Panc1 (cell line): ENCODE data around the gene SRRM3. TPM values are rescaled to one million over a fixed set of nuclear protein-coding genes. Genes with fewer than 3 reads are reported as not detected.
A peak's percentile ranks its signal among the peaks of the same experiment; 100 is the strongest.

Experiments
- ATAC-seq: fragments of 200-7000 bp; cut with Tn5 transposase; 2 replicates; pipeline ENCODE4 v1.9.1; 2020; ENCODE audit warnings: mild to moderate bottlenecking, moderate library complexity
- BruUV-seq: library from RNA; stranded (reverse); fragments of 400-500 nt; replicated peaks from 2 replicates; lab custom pipeline; 2021; lab: Mats Ljungman, UMichigan
- CTCF ChIA-PET: fragments of 300-600 bp; sonication (Branson Sonifier 250); formaldehyde crosslinking; loops from one replicate; lab custom pipeline; 2022; ENCODE audit warnings: antibody characterized with exemption; lab: Charles Lee
- POLR2A ChIA-PET: fragments of 300-600 bp; sonication (Branson Sonifier 250); formaldehyde crosslinking; loops from one replicate; lab custom pipeline; 2022; ENCODE audit warnings: antibody characterized with exemption; lab: Charles Lee
- DNase-seq: peaks from one replicate; pipeline ENCODE4 v3.0.0-alpha.2; 2010; ENCODE audit warnings: low read depth, low spot score
- H3K27ac ChIP-seq: 2 replicates; pipeline ENCODE4 v1.5.1; 2011; ENCODE audit warnings: mild to moderate bottlenecking, low read length, inconsistent platforms
- H3K27me3 ChIP-seq: fragments of 200-500 bp; sonication (Bioruptor generic); 2 replicates; pipeline ENCODE4 v1.6.0; 2014; ENCODE audit warnings: low read length, inconsistent platforms; ENCODE audit not compliant: control insufficient read depth, insufficient read depth
- H3K36me3 ChIP-seq: fragments of 200-500 bp; sonication (Bioruptor generic); 2 replicates; pipeline ENCODE4 v1.5.1; 2014; ENCODE audit warnings: inconsistent platforms, mild to moderate bottlenecking, low read length, moderate library complexity; ENCODE audit not compliant: control insufficient read depth, insufficient read depth
- H3K4me1 ChIP-seq: 2 replicates; pipeline ENCODE4 v1.5.1; 2011; ENCODE audit warnings: inconsistent platforms, mild to moderate bottlenecking, low read length, moderate library complexity; ENCODE audit not compliant: control insufficient read depth, insufficient read depth
- H3K4me3 ChIP-seq, 2 experiments: 2 replicates each; pipeline ENCODE4 v1.5.1; 2011 to 2012; ENCODE audit warnings: low read depth in 2 of 2, low read length in 2 of 2, mild to moderate bottlenecking in 2 of 2, inconsistent platforms in 1 of 2, moderate library complexity in 1 of 2
- H3K9me3 ChIP-seq: fragments of 200-500 bp; sonication (Bioruptor generic); 2 replicates; pipeline ENCODE4 v1.5.1; 2014; ENCODE audit warnings: low read depth, mild to moderate bottlenecking, inconsistent platforms, low read length, moderate library complexity; ENCODE audit not compliant: control insufficient read depth, insufficient read depth
- POLR2AphosphoS5 ChIP-seq: IDR thresholded peaks from 2 replicates; pipeline ENCODE4 v1.6.1; 2012; ENCODE audit warnings: mild to moderate bottlenecking, low read depth, low read length, moderate library complexity
- SIN3A ChIP-seq: IDR thresholded peaks from 2 replicates; pipeline ENCODE4 v1.6.1; 2012; ENCODE audit warnings: low read depth, mild to moderate bottlenecking, low read length, moderate library complexity, borderline replicate concordance; ENCODE audit not compliant: insufficient read depth
- TCF7L2 ChIP-seq: IDR thresholded peaks from 2 replicates; pipeline ENCODE4 v1.6.1; 2011; ENCODE audit warnings: mild to moderate bottlenecking, low read depth, low read length, inconsistent platforms
- in situ Hi-C: cut with HindIII; loops from 2 replicates; pipeline ENCODE4 v1.10.0; 2016; ENCODE audit warnings: low sequenced_read_pairs, low pct_unique_long_range_greater_than_20kb
- intact Hi-C: fragments of 100-400 bp; cut with micrococcal nuclease; formaldehyde crosslinking; loops from one replicate; pipeline ENCODE4 v1.10.0; 2022; ENCODE audit not compliant: unreplicated experiment
- total RNA-seq: library from RNA; stranded (reverse); gene quantifications from one replicate; pipeline ENCODE4 v1.2.1, GENCODE V29; 2021; ENCODE audit not compliant: unreplicated experiment
- TF ChIP-seq, protein P1 (sequence below): fragments of 450-650 bp; IDR thresholded peaks from 2 replicates; pipeline ENCODE4 v1.5.1; 2017; ENCODE audit warnings: mild to moderate bottlenecking
- TF ChIP-seq, protein P2 (sequence below), 2 experiments: IDR thresholded peaks; 2 replicates each; pipeline ENCODE4 v1.6.1; 2011 to 2012; ENCODE audit warnings: low read depth in 2 of 2, control low read depth in 1 of 2, low read length in 1 of 2, mild to moderate bottlenecking in 1 of 2, moderate library complexity in 1 of 2; ENCODE audit not compliant: insufficient read depth in 1 of 2

SRRM3 gene
- total RNA-seq, 1 experiment from 2014 or later, result 8.5 TPM

DNA sequence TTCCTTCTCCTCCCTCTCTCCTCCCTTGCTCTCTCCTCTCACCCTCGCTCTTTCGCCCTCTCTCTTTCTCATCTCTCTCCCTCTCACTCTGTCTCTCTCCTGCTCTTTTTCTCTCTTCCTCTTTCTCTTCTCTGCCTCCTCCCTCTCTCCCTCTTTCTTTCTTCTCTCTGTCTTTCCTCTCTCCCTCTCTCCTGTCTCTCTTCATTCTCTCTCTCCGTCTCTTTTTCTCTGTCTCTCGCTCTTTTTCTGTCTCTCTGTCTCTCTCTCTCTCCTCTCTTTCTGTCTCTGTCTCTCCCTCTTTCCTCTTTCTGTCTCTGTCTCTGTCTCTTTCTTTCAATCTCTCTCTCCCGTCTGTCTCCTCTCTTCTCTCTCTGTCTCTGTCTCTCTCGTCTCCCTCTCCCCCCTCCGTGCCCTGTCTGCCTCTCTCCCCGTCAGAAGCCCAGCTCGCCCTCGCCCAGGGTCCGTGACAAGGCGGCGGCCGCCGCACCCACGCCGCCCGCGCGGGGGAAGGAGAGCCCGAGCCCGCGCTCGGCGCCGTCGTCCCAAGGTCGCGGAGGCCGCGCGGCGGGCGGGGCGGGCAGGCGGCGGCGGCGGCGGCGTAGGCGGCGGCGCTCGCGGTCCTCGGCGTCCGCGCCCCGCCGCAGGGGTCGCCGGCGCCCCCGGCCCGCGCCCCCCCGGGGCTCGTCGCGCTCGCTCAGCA lies 79.5 kb downstream of the SRRM3 start:
- peak overlapping the region; percentile 59 to 65 for H3K4me3 ChIP-seq
- no peaks in the 10 kb centered on the region for H3K36me3 ChIP-seq
- no peaks in the 10 kb centered on the region for H3K27me3 ChIP-seq
- intact Hi-C loops, result no loop called here
- peaks cover 13% of the 10 kb centered on the region for H3K4me1 ChIP-seq
- POLR2A ChIA-PET, result interaction anchor here (0.6 kb wide), 1 partner anchor 11 kb away, joined by 3 read pairs; no protein-coding TSS in a partner anchor
- TF ChIP-seq, protein P1, sequence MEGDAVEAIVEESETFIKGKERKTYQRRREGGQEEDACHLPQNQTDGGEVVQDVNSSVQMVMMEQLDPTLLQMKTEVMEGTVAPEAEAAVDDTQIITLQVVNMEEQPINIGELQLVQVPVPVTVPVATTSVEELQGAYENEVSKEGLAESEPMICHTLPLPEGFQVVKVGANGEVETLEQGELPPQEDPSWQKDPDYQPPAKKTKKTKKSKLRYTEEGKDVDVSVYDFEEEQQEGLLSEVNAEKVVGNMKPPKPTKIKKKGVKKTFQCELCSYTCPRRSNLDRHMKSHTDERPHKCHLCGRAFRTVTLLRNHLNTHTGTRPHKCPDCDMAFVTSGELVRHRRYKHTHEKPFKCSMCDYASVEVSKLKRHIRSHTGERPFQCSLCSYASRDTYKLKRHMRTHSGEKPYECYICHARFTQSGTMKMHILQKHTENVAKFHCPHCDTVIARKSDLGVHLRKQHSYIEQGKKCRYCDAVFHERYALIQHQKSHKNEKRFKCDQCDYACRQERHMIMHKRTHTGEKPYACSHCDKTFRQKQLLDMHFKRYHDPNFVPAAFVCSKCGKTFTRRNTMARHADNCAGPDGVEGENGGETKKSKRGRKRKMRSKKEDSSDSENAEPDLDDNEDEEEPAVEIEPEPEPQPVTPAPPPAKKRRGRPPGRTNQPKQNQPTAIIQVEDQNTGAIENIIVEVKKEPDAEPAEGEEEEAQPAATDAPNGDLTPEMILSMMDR, result no peak
- TF ChIP-seq SIN3A (no peak), POLR2AphosphoS5 (no peak), TCF7L2 (no peak)
- TF ChIP-seq, protein P2, sequence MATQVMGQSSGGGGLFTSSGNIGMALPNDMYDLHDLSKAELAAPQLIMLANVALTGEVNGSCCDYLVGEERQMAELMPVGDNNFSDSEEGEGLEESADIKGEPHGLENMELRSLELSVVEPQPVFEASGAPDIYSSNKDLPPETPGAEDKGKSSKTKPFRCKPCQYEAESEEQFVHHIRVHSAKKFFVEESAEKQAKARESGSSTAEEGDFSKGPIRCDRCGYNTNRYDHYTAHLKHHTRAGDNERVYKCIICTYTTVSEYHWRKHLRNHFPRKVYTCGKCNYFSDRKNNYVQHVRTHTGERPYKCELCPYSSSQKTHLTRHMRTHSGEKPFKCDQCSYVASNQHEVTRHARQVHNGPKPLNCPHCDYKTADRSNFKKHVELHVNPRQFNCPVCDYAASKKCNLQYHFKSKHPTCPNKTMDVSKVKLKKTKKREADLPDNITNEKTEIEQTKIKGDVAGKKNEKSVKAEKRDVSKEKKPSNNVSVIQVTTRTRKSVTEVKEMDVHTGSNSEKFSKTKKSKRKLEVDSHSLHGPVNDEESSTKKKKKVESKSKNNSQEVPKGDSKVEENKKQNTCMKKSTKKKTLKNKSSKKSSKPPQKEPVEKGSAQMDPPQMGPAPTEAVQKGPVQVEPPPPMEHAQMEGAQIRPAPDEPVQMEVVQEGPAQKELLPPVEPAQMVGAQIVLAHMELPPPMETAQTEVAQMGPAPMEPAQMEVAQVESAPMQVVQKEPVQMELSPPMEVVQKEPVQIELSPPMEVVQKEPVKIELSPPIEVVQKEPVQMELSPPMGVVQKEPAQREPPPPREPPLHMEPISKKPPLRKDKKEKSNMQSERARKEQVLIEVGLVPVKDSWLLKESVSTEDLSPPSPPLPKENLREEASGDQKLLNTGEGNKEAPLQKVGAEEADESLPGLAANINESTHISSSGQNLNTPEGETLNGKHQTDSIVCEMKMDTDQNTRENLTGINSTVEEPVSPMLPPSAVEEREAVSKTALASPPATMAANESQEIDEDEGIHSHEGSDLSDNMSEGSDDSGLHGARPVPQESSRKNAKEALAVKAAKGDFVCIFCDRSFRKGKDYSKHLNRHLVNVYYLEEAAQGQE (IDR thresholded peaks at IDR 0.05; ENCODE audit: insufficient read depth in 1 of 2, low read depth in 2 of 2, low read length in 1 of 2), result no peak
- in situ Hi-C loops, result no loop called here
- H3K27ac ChIP-seq, result peak overlapping the region; percentile 59; the same call in 1 of the 2 replicates
- no TSS peak for BruUV-seq
- no peaks in the 10 kb centered on the region for H3K9me3 ChIP-seq
- no peak for DNase-seq
- peak; percentile 19; the same call in 1 of the 2 replicates for ATAC-seq
- CTCF ChIA-PET, result no interaction called here

DNA sequence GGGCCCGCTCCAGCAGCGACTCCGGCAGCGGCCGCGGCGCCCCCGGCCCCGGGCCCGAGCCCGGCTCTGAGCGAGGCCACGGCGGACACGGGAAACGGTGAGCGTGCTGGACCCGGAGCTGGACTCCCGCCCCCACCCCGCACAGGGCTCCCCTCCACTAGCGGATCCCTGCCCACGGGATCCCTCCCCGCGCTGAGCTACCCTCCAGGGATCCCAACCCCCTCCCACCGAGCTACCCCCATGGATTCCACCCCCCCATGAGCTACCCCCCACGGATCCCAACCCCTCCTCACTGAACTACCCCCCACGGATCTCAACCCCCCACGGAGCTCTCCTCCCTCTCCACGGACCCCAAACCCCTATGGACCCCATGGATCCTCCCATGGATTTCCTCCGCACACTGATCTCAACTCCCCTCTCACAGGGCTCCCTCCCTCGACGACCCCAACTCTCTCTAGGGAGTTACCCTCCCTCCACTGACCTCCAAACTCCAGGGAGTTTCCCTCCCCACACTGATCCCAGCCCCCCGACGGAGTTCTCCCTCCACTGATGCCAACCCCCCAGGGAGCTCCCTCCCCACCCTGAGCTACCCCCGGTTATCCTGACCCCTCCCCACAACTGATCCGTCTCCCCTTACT lies 80.1 kb downstream of the SRRM3 start:
- in situ Hi-C loops, result no loop called here
- intact Hi-C loops, result no loop called here
- H3K27ac ChIP-seq, result no peak overlapping the region
- POLR2A ChIA-PET, result no interaction called here
- peaks cover 17% of the 10 kb centered on the region for H3K4me1 ChIP-seq
- H3K4me3 ChIP-seq, result peak overlapping the region; percentile 59 to 65
- TF ChIP-seq POLR2AphosphoS5 (no peak), SIN3A (no peak), TCF7L2 (no peak)
- TF ChIP-seq, protein P1, result no peak
- TF ChIP-seq, protein P2 (IDR thresholded peaks at IDR 0.05; ENCODE audit: insufficient read depth in 1 of 2, low read depth in 2 of 2, low read length in 1 of 2), result no peak
- ATAC-seq (no peak), DNase-seq (no peak)
- BruUV-seq, result no TSS peak
- CTCF ChIA-PET, result interaction anchor here (0.5 to 1.1 kb wide), 2 partner anchors 32 to 61 kb away, joined by 6 to 17 read pairs; no protein-coding TSS in a partner anchor
- H3K36me3 ChIP-seq, result no peaks in the 10 kb centered on the region
- no peaks in the 10 kb centered on the region for H3K27me3 ChIP-seq
- no peaks in the 10 kb centered on the region for H3K9me3 ChIP-seq
